ENCODE measurements around the gene TENM4. TPM values are rescaled to one million over a fixed set of nuclear protein-coding genes. Genes with fewer than 3 reads are reported as not detected.

The TENM4 gene
- total and polyA plus RNA-seq, 2 experiments from 2014 or later: 19.0 to 105 TPM

GRCh38 chr11:78943841-78944240 lies 497.0 kb downstream of the TENM4 start:
- peaks cover 65% of the 10 kb centered on the region for H3K4me1 ChIP-seq (ENCODE audit: low read depth)
- no peak overlapping the region for H3K4me3 ChIP-seq
- no peaks in the 10 kb centered on the region for H3K36me3 ChIP-seq
- H3K27ac ChIP-seq: peak overlapping the region; percentile 33
- H3K27me3 ChIP-seq: no peaks in the 10 kb centered on the region
- peak in 1 of 2 donors; percentile 72 for DNase-seq (ENCODE audit: low read depth in 1 of 2, low spot score in 1 of 2)
- TF ChIP-seq, protein P1, sequence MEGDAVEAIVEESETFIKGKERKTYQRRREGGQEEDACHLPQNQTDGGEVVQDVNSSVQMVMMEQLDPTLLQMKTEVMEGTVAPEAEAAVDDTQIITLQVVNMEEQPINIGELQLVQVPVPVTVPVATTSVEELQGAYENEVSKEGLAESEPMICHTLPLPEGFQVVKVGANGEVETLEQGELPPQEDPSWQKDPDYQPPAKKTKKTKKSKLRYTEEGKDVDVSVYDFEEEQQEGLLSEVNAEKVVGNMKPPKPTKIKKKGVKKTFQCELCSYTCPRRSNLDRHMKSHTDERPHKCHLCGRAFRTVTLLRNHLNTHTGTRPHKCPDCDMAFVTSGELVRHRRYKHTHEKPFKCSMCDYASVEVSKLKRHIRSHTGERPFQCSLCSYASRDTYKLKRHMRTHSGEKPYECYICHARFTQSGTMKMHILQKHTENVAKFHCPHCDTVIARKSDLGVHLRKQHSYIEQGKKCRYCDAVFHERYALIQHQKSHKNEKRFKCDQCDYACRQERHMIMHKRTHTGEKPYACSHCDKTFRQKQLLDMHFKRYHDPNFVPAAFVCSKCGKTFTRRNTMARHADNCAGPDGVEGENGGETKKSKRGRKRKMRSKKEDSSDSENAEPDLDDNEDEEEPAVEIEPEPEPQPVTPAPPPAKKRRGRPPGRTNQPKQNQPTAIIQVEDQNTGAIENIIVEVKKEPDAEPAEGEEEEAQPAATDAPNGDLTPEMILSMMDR (IDR thresholded peaks at IDR 0.05; ENCODE audit: low read depth, low read length): no peak
- H3K9me3 ChIP-seq (ENCODE audit: low read depth): no peaks in the 10 kb centered on the region

GRCh38 chr11:78943154-78943553 lies 497.7 kb downstream of the TENM4 start:
- H3K27me3 ChIP-seq: no peaks in the 10 kb centered on the region
- peak overlapping the region; percentile 33 for H3K27ac ChIP-seq

DNA sequence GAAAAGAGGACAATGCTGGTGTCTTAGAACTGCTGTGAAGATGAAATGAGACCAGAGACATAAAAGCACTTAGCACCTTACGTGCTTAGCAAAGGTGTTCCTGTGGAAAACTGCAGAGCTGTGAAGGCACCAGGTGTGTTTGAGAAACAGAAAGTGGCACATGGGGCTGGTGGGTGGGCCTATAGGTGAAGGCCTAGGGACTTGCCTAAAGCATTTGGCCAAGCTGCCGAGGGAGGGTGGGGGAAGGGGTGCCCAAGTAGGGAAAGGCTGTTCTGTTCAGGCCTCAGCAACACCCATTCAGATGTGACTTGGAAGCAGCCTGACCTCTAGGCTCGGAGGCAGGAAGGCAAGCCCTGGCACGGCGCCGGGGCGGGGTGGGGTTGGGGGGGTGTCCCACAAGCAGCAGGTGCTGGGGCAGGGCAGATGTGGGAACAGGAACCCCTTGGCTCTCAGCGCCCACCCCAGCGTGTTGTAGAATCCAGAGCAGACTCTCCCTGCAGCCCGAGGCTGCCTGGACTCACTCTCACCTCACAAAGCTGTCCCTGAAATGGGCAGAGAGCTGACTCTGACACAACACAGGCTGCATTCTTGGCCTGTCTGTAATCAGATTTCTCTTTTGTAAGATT lies 499.5 kb downstream of the TENM4 start:
- peak overlapping the region; percentile 70 for H3K27ac ChIP-seq
- DNase-seq (ENCODE audit: low read depth in 1 of 2, low spot score in 1 of 2): peak in 1 of 2 donors; percentile 57
- no peaks in the 10 kb centered on the region for H3K36me3 ChIP-seq

More at GRCh38 chr11:78943154-78943553, 497.7 kb downstream of the TENM4 start:
- peaks cover 71% of the 10 kb centered on the region for H3K4me1 ChIP-seq (ENCODE audit: low read depth)
- H3K4me3 ChIP-seq: no peak overlapping the region
- no peak for DNase-seq (ENCODE audit: low read depth in 1 of 2, low spot score in 1 of 2)
- H3K36me3 ChIP-seq: no peaks in the 10 kb centered on the region
- H3K9me3 ChIP-seq (ENCODE audit: low read depth): no peaks in the 10 kb centered on the region
- TF ChIP-seq, protein P1 (IDR thresholded peaks at IDR 0.05; ENCODE audit: low read depth, low read length): no peak

GRCh38 chr11:78940500-78941225 lies 500.2 kb downstream of the TENM4 start:
- Histone ChIP-seq H3K27ac (peak overlapping the region; percentile 70), H3K27me3 (no peaks in the 10 kb centered on the region)
- peak in 1 of 2 donors; percentile 86 for DNase-seq (ENCODE audit: low read depth in 1 of 2, low spot score in 1 of 2)

More for the DNA sequence above, 499.5 kb downstream of the TENM4 start:
- H3K4me1 ChIP-seq (ENCODE audit: low read depth): peaks cover 70% of the 10 kb centered on the region
- no peak overlapping the region for H3K4me3 ChIP-seq
- no peaks in the 10 kb centered on the region for H3K27me3 ChIP-seq
- H3K9me3 ChIP-seq (ENCODE audit: low read depth): no peaks in the 10 kb centered on the region
- TF ChIP-seq, protein P1 (IDR thresholded peaks at IDR 0.05; ENCODE audit: low read depth, low read length): no peak

GRCh38 chr11:78938971-78939370 lies 501.9 kb downstream of the TENM4 start:
- Histone ChIP-seq H3K27me3 (no peaks in the 10 kb centered on the region), H3K36me3 (no peaks in the 10 kb centered on the region), H3K4me1 (ENCODE audit: low read depth) (peaks cover 67% of the 10 kb centered on the region), H3K9me3 (ENCODE audit: low read depth) (no peaks in the 10 kb centered on the region), H3K4me3 (no peak overlapping the region), H3K27ac (peak overlapping the region; percentile 69)
- TF ChIP-seq, protein P1 (IDR thresholded peaks at IDR 0.05; ENCODE audit: low read depth, low read length): no peak
- DNase-seq (ENCODE audit: low read depth in 1 of 2, low spot score in 1 of 2): no peak

More at GRCh38 chr11:78940500-78941225, 500.2 kb downstream of the TENM4 start:
- peaks cover 77% of the 10 kb centered on the region for H3K4me1 ChIP-seq (ENCODE audit: low read depth)
- no peaks in the 10 kb centered on the region for H3K9me3 ChIP-seq (ENCODE audit: low read depth)
- H3K36me3 ChIP-seq: no peaks in the 10 kb centered on the region
- TF ChIP-seq, protein P1 (IDR thresholded peaks at IDR 0.05; ENCODE audit: low read depth, low read length): no peak
- H3K4me3 ChIP-seq: no peak overlapping the region

All from cardiac muscle cell (in vitro differentiated cells and primary cell).